BE2C (cell line): ENCODE measurements around the gene TENM4.
A peak's percentile ranks its signal among the peaks of the same experiment; 100 is the strongest.

ENCODE experiments used
- DNase-seq: peaks from one replicate; pipeline ENCODE4 v3.0.0-alpha.2; 2020
- H3K27me3 ChIP-seq: fragments of 250-450 bp; sonication (Bioruptor Pico); 2 replicates; pipeline ENCODE4 v1.5.1; 2020; ENCODE audit warnings: mild to moderate bottlenecking
- H3K36me3 ChIP-seq: fragments of 250-450 bp; sonication (Bioruptor Pico); 2 replicates; pipeline ENCODE4 v1.5.1; 2020; ENCODE audit warnings: mild to moderate bottlenecking
- H3K4me1 ChIP-seq: fragments of 250-450 bp; sonication (Bioruptor Pico); 2 replicates; pipeline ENCODE4 v1.5.1; 2020
- H3K4me3 ChIP-seq: 2 replicates; pipeline ENCODE4 v1.5.1; 2011; ENCODE audit warnings: low read depth, low read length
- H3K9me3 ChIP-seq: fragments of 250-450 bp; sonication (Bioruptor Pico); 2 replicates; pipeline ENCODE4 v1.5.1; 2020
- TF ChIP-seq, protein P1 (sequence below): IDR thresholded peaks from 2 replicates; pipeline ENCODE4 v1.5.1; 2012; ENCODE audit warnings: mild to moderate bottlenecking, low read depth, low read length

Gene TENM4

DNA sequence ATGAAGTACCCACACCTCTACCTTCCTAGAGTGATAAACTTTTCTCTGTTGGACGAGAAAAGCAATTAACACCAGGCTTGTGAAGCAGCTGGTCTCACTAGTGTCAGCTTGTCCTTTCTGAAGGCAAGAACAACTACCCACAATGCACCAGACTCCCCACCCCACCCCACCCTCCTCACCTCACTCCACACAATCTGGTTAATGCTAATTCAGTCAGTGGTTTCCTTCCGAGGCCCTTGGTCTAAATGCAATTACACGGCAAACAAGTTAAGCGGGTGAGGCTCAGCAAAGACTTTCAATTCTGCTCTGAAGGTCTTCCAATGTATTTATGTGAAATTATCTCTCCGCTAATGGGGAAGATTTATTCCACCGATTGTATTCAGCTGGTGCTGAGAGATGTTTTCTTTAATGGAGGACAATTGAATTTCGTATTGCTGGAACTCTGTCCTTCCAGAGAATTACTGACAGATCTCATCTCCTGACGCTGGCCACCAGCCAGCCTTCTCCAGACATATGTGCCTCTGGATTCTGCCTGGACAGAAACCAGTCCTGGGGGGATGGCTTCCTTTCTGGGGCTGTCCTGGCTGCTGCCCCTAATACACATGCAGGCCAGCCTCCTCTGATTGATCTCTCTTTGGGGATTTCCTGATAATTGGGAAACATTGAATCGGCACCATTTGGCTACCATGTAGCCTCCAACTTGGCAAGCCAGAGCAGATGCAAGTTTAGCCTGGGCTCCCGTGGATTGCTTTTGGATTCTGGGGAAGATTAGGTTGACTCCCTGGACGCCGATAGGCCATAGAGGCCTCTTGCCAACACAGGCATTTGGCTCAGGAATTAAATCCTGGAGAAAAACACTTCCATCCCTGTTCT is 700.4 kb downstream of the TENM4 start:
- peak; percentile 95 for DNase-seq
- TF ChIP-seq, protein P1, sequence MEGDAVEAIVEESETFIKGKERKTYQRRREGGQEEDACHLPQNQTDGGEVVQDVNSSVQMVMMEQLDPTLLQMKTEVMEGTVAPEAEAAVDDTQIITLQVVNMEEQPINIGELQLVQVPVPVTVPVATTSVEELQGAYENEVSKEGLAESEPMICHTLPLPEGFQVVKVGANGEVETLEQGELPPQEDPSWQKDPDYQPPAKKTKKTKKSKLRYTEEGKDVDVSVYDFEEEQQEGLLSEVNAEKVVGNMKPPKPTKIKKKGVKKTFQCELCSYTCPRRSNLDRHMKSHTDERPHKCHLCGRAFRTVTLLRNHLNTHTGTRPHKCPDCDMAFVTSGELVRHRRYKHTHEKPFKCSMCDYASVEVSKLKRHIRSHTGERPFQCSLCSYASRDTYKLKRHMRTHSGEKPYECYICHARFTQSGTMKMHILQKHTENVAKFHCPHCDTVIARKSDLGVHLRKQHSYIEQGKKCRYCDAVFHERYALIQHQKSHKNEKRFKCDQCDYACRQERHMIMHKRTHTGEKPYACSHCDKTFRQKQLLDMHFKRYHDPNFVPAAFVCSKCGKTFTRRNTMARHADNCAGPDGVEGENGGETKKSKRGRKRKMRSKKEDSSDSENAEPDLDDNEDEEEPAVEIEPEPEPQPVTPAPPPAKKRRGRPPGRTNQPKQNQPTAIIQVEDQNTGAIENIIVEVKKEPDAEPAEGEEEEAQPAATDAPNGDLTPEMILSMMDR, result no peak
- Histone ChIP-seq H3K9me3 (no peaks in the 10 kb centered on the region), H3K27me3 (no peaks in the 10 kb centered on the region), H3K4me1 (peaks cover 36% of the 10 kb centered on the region), H3K4me3 (no peak overlapping the region; the same call in 1 of the 2 replicates), H3K36me3 (peaks cover 21% of the 10 kb centered on the region)

GRCh38 chr11:78737891-78738290 is 702.9 kb downstream of the TENM4 start:
- TF ChIP-seq, protein P1, result no peak
- no peaks in the 10 kb centered on the region for H3K27me3 ChIP-seq
- no peak for DNase-seq

GRCh38 chr11:78737301-78737700 is 703.5 kb downstream of the TENM4 start:
- Histone ChIP-seq H3K9me3 (no peaks in the 10 kb centered on the region), H3K4me3 (no peak overlapping the region), H3K36me3 (peaks cover 34% of the 10 kb centered on the region), H3K27me3 (no peaks in the 10 kb centered on the region), H3K4me1 (peaks cover 34% of the 10 kb centered on the region)
- no peak for DNase-seq
- TF ChIP-seq, protein P1, result no peak

More at GRCh38 chr11:78737891-78738290, 702.9 kb downstream of the TENM4 start:
- no peaks in the 10 kb centered on the region for H3K9me3 ChIP-seq
- H3K4me3 ChIP-seq, result no peak overlapping the region
- H3K4me1 ChIP-seq, result peaks cover 37% of the 10 kb centered on the region
- peaks cover 30% of the 10 kb centered on the region for H3K36me3 ChIP-seq

- DNase-seq, result no peak
- Histone ChIP-seq H3K9me3 (no peaks in the 10 kb centered on the region), H3K4me1 (peaks cover 36% of the 10 kb centered on the region), H3K4me3 (no peak overlapping the region), H3K27me3 (no peaks in the 10 kb centered on the region), H3K36me3 (peaks cover 49% of the 10 kb centered on the region)
- TF ChIP-seq, protein P1, result no peak
These were observed 705.1 kb downstream of the TENM4 start for GRCh38 chr11:78735711-78736110.

GRCh38 chr11:78733031-78733430 is 707.8 kb downstream of the TENM4 start:
- no peak for DNase-seq
- H3K27me3 ChIP-seq, result no peaks in the 10 kb centered on the region
- no peaks in the 10 kb centered on the region for H3K9me3 ChIP-seq
- no peak overlapping the region for H3K4me3 ChIP-seq
- TF ChIP-seq, protein P1, result no peak
- H3K4me1 ChIP-seq, result peaks cover 36% of the 10 kb centered on the region
- peaks cover 48% of the 10 kb centered on the region for H3K36me3 ChIP-seq

- no peaks in the 10 kb centered on the region for H3K27me3 ChIP-seq
- H3K36me3 ChIP-seq, result peaks cover 41% of the 10 kb centered on the region
- no peak overlapping the region for H3K4me3 ChIP-seq
- no peaks in the 10 kb centered on the region for H3K9me3 ChIP-seq
- DNase-seq, result no peak
- TF ChIP-seq, protein P1, result no peak
- H3K4me1 ChIP-seq, result peaks cover 36% of the 10 kb centered on the region
These were observed 708.6 kb downstream of the TENM4 start for GRCh38 chr11:78732246-78732645.
